Parathyroid adenoma (tissue), 2 donors: ENCODE measurements around the gene ACVR1B.

ENCODE experiments used
- H2AFZ ChIP-seq: fragments of 300-600 bp; sonication (generic); one replicate; pipeline ENCODE4 v1.7.0; 2017; ENCODE audit warnings: antibody characterized with exemption, mild to moderate bottlenecking
- H3K27ac ChIP-seq: fragments of 300-600 bp; sonication (generic); one replicate; pipeline ENCODE4 v1.7.0; 2017
- H3K27me3 ChIP-seq: fragments of 300-600 bp; sonication (generic); one replicate; pipeline ENCODE4 v1.7.0; 2017; ENCODE audit warnings: low read length; ENCODE audit not compliant: control insufficient read depth, insufficient read depth
- H3K36me3 ChIP-seq: fragments of 300-600 bp; sonication (generic); one replicate; pipeline ENCODE4 v1.7.0; 2017; ENCODE audit warnings: low read length; ENCODE audit not compliant: control insufficient read depth, insufficient read depth
- H3K4me1 ChIP-seq: fragments of 300-600 bp; sonication (generic); one replicate; pipeline ENCODE4 v1.7.0; 2017; ENCODE audit warnings: control low read depth
- H3K4me2 ChIP-seq: fragments of 300-600 bp; sonication (generic); one replicate; pipeline ENCODE4 v1.7.0; 2017; ENCODE audit warnings: low read length
- H3K4me3 ChIP-seq: fragments of 300-600 bp; sonication (generic); one replicate; pipeline ENCODE4 v1.7.0; 2017; ENCODE audit warnings: low read depth, low read length
- H3K79me2 ChIP-seq: fragments of 300-600 bp; sonication (generic); one replicate; pipeline ENCODE4 v1.7.0; 2017; ENCODE audit warnings: control low read depth
- H3K9ac ChIP-seq: fragments of 300-600 bp; sonication (generic); one replicate; pipeline ENCODE4 v1.7.0; 2017; ENCODE audit warnings: mild to moderate bottlenecking
- H3K9me3 ChIP-seq: fragments of 300-600 bp; sonication (generic); one replicate; pipeline ENCODE4 v1.7.0; 2017; ENCODE audit warnings: low read length; ENCODE audit not compliant: control insufficient read depth
- CTCF ChIP-seq: fragments of 300-600 bp; sonication (generic); IDR thresholded peaks from one replicate; pipeline ENCODE4 v1.7.0; 2017; ENCODE audit warnings: antibody characterized with exemption, mild to moderate bottlenecking
- donor health status: primary hyperparathyroidism.

ACVR1B gene

GRCh38 chr12:51913071-51914033 lies 38.1 kb upstream of the ACVR1B start:
- no peak overlapping the region for H3K4me3 ChIP-seq
- H3K9ac ChIP-seq = no peak overlapping the region
- TF ChIP-seq CTCF = no peak
- H2AFZ ChIP-seq = no peak overlapping the region
- H3K27me3 ChIP-seq = no peaks in the 10 kb centered on the region
- H3K36me3 ChIP-seq = no peaks in the 10 kb centered on the region
- H3K9me3 ChIP-seq = no peaks in the 10 kb centered on the region
- H3K79me2 ChIP-seq = peaks cover 6% of the 10 kb centered on the region
- no peak overlapping the region for H3K4me2 ChIP-seq
- peaks cover 54% of the 10 kb centered on the region for H3K4me1 ChIP-seq
- peak overlapping the region; percentile 82 for H3K27ac ChIP-seq

- Histone ChIP-seq H3K4me2 (no peak overlapping the region), H3K4me1 (peaks cover 45% of the 10 kb centered on the region), H3K27me3 (no peaks in the 10 kb centered on the region), H3K79me2 (no peaks in the 10 kb centered on the region), H3K36me3 (no peaks in the 10 kb centered on the region), H3K9ac (no peak overlapping the region), H2AFZ (no peak overlapping the region), H3K4me3 (no peak overlapping the region), H3K27ac (no peak overlapping the region), H3K9me3 (no peaks in the 10 kb centered on the region)
- no peak for TF ChIP-seq CTCF
Measured at GRCh38 chr12:51914034-51914923, 37.2 kb upstream of the ACVR1B start.

- Histone ChIP-seq H3K27ac (no peak overlapping the region), H3K9me3 (no peaks in the 10 kb centered on the region), H3K36me3 (no peaks in the 10 kb centered on the region), H3K79me2 (no peaks in the 10 kb centered on the region), H3K27me3 (no peaks in the 10 kb centered on the region), H3K9ac (no peak overlapping the region), H3K4me1 (peaks cover 38% of the 10 kb centered on the region), H2AFZ (no peak overlapping the region), H3K4me3 (no peak overlapping the region), H3K4me2 (no peak overlapping the region)
- no peak for TF ChIP-seq CTCF
Measured at GRCh38 chr12:51915003-51915625, 36.4 kb upstream of the ACVR1B start.

GRCh38 chr12:51915951-51916350 lies 35.5 kb upstream of the ACVR1B start:
- TF ChIP-seq CTCF = no peak
- Histone ChIP-seq H3K36me3 (no peaks in the 10 kb centered on the region), H3K4me1 (peaks cover 31% of the 10 kb centered on the region), H3K79me2 (no peaks in the 10 kb centered on the region), H3K4me2 (no peak overlapping the region), H3K9me3 (no peaks in the 10 kb centered on the region), H3K27ac (no peak overlapping the region), H3K27me3 (no peaks in the 10 kb centered on the region), H2AFZ (no peak overlapping the region), H3K4me3 (no peak overlapping the region), H3K9ac (no peak overlapping the region)
